BE2C (cell line): ENCODE measurements around the gene PDE6B.

Experiments used
- DNase-seq: peaks from one replicate; pipeline ENCODE4 v3.0.0-alpha.2; 2020
- H3K27me3 ChIP-seq: fragments of 250-450 bp; sonication (Bioruptor Pico); 2 replicates; pipeline ENCODE4 v1.5.1; 2020; ENCODE audit warnings: mild to moderate bottlenecking
- H3K36me3 ChIP-seq: fragments of 250-450 bp; sonication (Bioruptor Pico); 2 replicates; pipeline ENCODE4 v1.5.1; 2020; ENCODE audit warnings: mild to moderate bottlenecking
- H3K4me1 ChIP-seq: fragments of 250-450 bp; sonication (Bioruptor Pico); 2 replicates; pipeline ENCODE4 v1.5.1; 2020
- H3K4me3 ChIP-seq: 2 replicates; pipeline ENCODE4 v1.5.1; 2011; ENCODE audit warnings: low read depth, low read length
- H3K9me3 ChIP-seq: fragments of 250-450 bp; sonication (Bioruptor Pico); 2 replicates; pipeline ENCODE4 v1.5.1; 2020
- TF ChIP-seq, protein P1 (sequence below): IDR thresholded peaks from 2 replicates; pipeline ENCODE4 v1.5.1; 2012; ENCODE audit warnings: mild to moderate bottlenecking, low read depth, low read length

PDE6B gene

DNA sequence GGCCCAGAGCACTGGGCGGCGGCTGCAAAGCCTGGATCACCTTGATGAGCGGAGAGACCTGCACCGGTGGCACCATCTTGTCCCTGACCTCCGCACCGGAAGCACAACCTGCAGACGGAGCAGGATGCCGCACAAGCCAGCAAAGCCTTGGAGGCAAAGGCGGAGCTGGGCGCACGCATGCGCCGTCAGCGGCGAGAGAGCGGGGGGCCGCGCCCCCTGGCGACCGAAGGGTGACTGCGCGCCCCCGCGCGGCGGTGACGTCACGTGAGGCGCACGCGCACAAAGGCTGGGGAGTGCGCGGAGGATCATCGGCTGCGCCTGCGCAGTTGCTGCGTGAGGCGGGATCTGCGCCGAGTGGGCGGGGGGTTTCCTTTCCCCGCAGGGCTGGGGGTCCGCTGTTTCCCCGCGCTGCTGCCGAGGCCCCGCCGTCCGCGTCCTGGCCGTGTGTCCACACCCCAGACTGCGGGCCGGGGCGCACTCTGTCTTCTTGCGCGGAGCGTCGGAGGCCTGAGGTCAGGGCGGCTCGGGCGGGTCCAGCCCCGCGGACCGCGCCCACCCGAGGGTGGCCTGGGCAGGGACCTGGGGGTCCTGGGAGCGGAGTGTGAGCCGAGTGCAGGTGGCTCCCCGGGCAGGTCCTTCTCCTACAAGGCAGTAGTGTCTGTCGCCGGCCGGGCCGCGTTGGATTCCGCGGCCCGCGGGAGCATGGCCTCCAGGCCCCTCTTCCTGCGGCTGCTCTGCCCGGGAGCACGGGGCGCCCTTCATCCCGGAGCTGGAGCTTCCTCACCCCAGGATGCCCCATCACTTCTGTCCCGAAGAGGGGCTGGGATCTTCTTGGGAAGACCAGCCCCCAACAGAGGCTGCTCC lies 49.0 kb downstream of the PDE6B start, which contains the start of the genes ATP5ME and MYL5:
Gene ATP5ME, minus strand, starts transcription at position 105 of the 864 bp plus-strand sequence. Its CDS starts 29 bp downstream, at position 76.
Gene MYL5, plus strand, starts transcription at position 371 of the 864 bp plus-strand sequence. CDS start 3,485 bp downstream, outside the sequence.
- Histone ChIP-seq H3K4me1 (no peaks in the 10 kb centered on the region), H3K27me3 (no peaks in the 10 kb centered on the region), H3K36me3 (peaks cover 27% of the 10 kb centered on the region), H3K4me3 (peak within 1 kb of the TSS; percentile 91), H3K9me3 (no peaks in the 10 kb centered on the region)
- TF ChIP-seq, protein P1, sequence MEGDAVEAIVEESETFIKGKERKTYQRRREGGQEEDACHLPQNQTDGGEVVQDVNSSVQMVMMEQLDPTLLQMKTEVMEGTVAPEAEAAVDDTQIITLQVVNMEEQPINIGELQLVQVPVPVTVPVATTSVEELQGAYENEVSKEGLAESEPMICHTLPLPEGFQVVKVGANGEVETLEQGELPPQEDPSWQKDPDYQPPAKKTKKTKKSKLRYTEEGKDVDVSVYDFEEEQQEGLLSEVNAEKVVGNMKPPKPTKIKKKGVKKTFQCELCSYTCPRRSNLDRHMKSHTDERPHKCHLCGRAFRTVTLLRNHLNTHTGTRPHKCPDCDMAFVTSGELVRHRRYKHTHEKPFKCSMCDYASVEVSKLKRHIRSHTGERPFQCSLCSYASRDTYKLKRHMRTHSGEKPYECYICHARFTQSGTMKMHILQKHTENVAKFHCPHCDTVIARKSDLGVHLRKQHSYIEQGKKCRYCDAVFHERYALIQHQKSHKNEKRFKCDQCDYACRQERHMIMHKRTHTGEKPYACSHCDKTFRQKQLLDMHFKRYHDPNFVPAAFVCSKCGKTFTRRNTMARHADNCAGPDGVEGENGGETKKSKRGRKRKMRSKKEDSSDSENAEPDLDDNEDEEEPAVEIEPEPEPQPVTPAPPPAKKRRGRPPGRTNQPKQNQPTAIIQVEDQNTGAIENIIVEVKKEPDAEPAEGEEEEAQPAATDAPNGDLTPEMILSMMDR, result peak; percentile 89
- DNase-seq, result peak; percentile 96

DNA sequence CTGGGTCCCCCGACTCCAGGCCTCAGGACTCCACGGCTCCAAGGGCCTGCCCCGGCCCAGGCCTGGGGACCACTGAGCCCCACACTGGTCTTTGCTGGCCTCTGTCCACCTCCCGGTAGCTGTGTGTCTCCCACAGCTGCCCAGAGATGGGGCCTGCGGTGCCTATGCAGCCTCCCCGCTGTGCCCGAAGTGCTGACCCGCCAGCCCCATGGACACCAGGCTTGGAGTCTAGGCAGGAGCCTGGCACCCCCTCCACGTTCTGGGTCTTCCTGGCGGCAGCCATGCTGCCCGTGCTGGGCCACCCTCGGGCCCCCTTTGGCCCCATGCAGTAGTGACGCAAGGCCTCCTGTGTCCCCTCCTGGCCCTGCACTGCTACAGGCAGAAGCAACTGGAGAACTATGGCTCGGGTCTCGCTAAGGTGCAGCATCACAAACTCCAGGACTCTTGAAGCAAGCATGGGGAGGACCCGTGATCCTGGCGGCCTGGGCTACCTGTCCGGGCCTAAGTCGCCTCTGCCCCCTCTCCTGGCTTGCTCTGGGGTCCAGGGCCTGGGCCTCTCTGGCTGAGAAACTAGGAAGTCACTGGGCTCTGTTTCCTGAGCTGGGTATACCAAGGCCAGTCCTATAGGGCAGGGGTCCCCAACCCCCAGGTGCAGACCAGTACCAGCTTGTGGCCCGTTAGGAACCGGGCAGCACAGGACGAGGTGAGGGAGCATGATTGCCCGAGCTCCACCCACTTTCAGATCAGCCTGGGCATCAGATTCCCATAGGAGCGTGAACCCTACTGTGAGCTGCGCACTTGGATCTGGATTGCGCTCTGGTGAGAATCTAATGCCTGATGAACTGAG lies 49.9 kb downstream of the PDE6B start:
- H3K4me1 ChIP-seq, result peaks cover 3% of the 10 kb centered on the region; the same call in 1 of the 2 replicates
- TF ChIP-seq, protein P1, result no peak
- no peaks in the 10 kb centered on the region for H3K27me3 ChIP-seq
- DNase-seq, result peak; percentile 8
- H3K36me3 ChIP-seq, result peaks cover 27% of the 10 kb centered on the region
- peak overlapping the region; percentile 91 for H3K4me3 ChIP-seq
- no peaks in the 10 kb centered on the region for H3K9me3 ChIP-seq

DNA sequence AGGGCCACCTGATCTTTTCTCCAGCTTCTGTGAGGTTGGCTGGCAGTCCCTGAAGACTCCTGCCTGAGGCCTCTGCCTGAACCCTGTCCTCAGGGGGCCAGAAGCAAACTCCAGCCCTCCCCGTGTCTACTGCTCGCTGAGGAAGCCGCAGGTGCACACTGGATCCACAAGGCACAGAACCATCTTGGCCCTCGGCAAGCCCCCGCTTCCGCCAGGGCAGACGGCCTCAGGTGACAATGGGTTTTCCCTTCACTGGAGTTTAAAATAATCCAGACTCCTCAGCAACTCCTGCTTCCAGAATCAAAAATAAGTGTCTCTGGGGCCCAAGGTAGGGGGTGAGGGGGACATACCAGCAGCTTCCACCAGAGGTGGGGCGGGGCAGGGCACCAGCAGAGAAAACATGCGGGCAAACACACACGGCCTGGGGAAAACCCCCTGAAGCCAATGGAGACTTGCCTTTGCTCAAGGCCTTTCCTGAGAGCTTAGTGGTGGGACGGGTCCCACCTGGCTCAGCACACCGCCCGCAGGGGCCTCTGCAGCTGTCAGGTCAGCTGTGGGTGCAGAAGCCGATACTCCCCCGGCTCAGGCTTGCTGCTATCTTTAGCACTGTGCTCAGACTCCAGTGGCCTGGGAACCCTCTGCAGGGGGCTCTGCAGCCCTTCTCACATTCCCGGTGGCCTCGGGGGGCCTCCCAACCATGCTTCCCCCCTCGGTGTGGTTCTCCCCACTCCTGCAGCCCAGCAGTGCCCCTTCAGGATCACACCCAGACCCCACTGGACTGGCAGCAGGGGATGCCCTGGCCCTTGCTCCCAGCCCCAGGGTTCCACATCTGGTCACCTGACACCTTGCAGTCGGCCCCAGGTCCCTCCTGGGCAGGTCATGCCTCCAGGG lies 50.9 kb downstream of the PDE6B start:
- peaks cover 9% of the 10 kb centered on the region for H3K4me1 ChIP-seq
- peaks cover 20% of the 10 kb centered on the region for H3K36me3 ChIP-seq
- no peak overlapping the region for H3K4me3 ChIP-seq
- TF ChIP-seq, protein P1, result no peak
- DNase-seq, result no peak
- H3K9me3 ChIP-seq, result no peaks in the 10 kb centered on the region
- H3K27me3 ChIP-seq, result no peaks in the 10 kb centered on the region

DNA sequence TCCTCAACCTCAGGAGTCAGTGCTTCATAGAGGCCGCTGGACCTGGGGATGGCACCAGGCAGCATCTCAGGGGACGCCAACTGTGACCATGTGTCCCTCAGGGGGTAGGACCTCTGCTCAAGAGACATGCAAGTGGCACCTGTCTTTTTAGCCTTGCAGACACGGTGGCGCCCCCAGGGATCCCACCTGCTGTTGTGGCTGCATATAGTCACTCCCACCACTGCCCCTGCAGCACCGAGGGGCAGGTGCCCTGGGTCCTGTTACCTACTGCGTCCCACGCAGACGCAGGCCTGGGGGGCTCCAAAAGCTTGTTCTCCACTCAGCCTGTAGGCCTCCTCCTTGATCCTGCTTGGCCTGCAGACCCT lies 51.5 kb downstream of the PDE6B start:
- H3K9me3 ChIP-seq, result no peaks in the 10 kb centered on the region
- no peaks in the 10 kb centered on the region for H3K27me3 ChIP-seq
- DNase-seq, result no peak
- TF ChIP-seq, protein P1, result no peak
- peaks cover 9% of the 10 kb centered on the region for H3K4me1 ChIP-seq
- H3K36me3 ChIP-seq, result peaks cover 14% of the 10 kb centered on the region
- H3K4me3 ChIP-seq, result no peak overlapping the region

DNA sequence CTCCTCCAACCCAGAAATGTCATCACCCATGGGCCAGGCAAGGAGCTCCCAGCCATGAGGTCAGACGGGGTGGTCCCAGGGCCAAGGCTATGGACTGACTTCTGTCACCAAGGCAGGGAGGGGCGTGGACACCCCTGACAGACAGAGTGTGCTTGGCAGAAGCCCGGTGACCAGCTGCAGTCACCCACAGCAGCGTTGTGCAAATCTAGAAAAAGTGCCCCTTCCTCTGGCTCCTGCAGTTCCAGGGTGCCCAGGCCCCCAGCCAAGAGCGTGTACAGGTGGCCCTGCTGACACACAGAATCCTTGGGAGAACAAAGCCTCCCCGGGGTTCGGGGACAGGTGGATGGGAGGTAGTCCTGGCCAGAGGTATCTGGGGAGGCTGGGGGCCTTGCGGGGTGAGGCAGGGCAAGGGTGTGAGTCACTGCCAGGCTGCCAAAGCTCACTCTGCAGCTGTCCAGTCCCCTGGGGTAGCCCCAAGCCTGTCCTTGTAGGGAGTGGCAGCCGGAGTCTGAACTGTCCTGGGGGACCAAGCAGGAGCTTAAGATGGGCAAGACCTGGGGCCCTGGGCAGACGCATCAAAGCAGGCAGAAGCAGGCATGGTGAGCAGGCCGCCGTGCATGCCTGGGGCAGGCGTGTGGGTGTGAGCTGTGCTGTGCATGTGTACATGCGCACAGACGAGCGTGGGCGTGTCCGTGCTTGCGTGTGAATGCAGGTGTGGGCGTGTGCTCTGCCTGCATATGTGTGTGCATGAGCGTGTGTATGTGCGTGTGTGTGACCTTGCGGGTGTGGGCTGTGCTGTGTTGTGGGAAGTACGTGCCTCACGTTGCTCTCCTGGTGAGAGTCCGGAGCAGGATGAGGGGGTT lies 52.3 kb downstream of the PDE6B start:
- no peak overlapping the region for H3K4me3 ChIP-seq
- peaks cover 9% of the 10 kb centered on the region for H3K4me1 ChIP-seq
- H3K36me3 ChIP-seq, result peaks cover 6% of the 10 kb centered on the region
- no peaks in the 10 kb centered on the region for H3K27me3 ChIP-seq
- no peak for DNase-seq
- TF ChIP-seq, protein P1, result no peak
- H3K9me3 ChIP-seq, result no peaks in the 10 kb centered on the region
